HG03432 (cell line): Measurements from ENCODE around the gene CCNY.

Experiments
- ATAC-seq: cut with Tn5 transposase; IDR thresholded peaks from one replicate; pipeline ENCODE4 v1.9.1; 2021; ENCODE audit warnings: mild to moderate bottlenecking, moderate library complexity; ENCODE audit not compliant: unreplicated experiment

The CCNY gene

GRCh38 chr10:35467186-35467585 is 130.9 kb downstream of the CCNY start:
- no peak for ATAC-seq

- ATAC-seq: no peak
Observed at GRCh38 chr10:35470248-35470924, 134.1 kb downstream of the CCNY start.

GRCh38 chr10:35470925-35471315 is 134.6 kb downstream of the CCNY start:
- no peak for ATAC-seq

GRCh38 chr10:35471435-35471834 is 135.1 kb downstream of the CCNY start:
- ATAC-seq: no peak

- no peak for ATAC-seq
Observed at GRCh38 chr10:35480142-35480541, 143.8 kb downstream of the CCNY start.

GRCh38 chr10:35481413-35481812 is 145.1 kb downstream of the CCNY start:
- no peak for ATAC-seq

GRCh38 chr10:35486297-35486990 is 150.1 kb downstream of the CCNY start:
- no peak for ATAC-seq

GRCh38 chr10:35487336-35488034 is 151.2 kb downstream of the CCNY start:
- ATAC-seq: no peak

- no peak for ATAC-seq
Observed at GRCh38 chr10:35488228-35488627, 151.9 kb downstream of the CCNY start.

- ATAC-seq: no peak
Observed at GRCh38 chr10:35492386-35493195, 156.3 kb downstream of the CCNY start.

GRCh38 chr10:35493196-35494118 is 157.1 kb downstream of the CCNY start:
- no peak for ATAC-seq

GRCh38 chr10:35495521-35496119 is 159.3 kb downstream of the CCNY start:
- ATAC-seq: peak; percentile 65

- no peak for ATAC-seq
Observed at GRCh38 chr10:35497909-35498308, 161.6 kb downstream of the CCNY start.

- ATAC-seq: peak; percentile 74
Observed at GRCh38 chr10:35498693-35499092, 162.4 kb downstream of the CCNY start.

GRCh38 chr10:35501923-35502322 is 165.6 kb downstream of the CCNY start:
- no peak for ATAC-seq

- no peak for ATAC-seq
Observed at GRCh38 chr10:35502692-35503091, 166.4 kb downstream of the CCNY start.

- ATAC-seq: no peak
Observed at GRCh38 chr10:35503578-35503977, 167.3 kb downstream of the CCNY start.

- no peak for ATAC-seq
Observed at GRCh38 chr10:35504132-35504531, 167.8 kb downstream of the CCNY start.

- ATAC-seq: no peak
Observed at GRCh38 chr10:35505241-35505873, 169.0 kb downstream of the CCNY start.
